ENCODE data around the gene NRN1L. TPM values are rescaled to one million over a fixed set of nuclear protein-coding genes. Genes with fewer than 3 reads are reported as not detected.

Gene NRN1L
- total RNA-seq, 2 donors from 2014 or later = 7.0 to 7.3 TPM

DNA sequence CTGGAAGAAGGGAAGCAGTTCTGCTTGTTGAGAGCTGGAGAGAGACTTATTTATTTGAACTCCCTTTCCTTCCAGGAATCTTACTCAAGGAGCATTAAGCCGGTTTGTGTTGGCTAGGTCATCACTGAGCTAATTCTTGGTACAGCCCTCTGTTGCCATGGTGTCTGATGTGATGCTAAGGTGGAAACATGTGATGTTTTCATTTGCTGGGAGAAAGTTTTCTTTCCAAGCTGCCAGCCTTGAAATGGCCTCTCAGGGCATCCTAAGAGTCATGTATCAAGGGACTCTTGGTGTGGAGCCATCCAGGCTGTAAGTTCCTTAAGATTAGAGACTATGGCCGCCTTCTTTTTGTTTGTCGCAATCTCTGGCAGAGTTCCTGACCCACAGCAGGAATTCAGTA, 12.5 kb downstream of the NRN1L start:
- Histone ChIP-seq H3K4me1 (ENCODE audit: control insufficient read depth, insufficient read depth, low read length) (no peaks in the 10 kb centered on the region), H3K27me3 (ENCODE audit: control insufficient read depth, insufficient read depth, low read length, poor library complexity, severe bottlenecking) (no peaks in the 10 kb centered on the region), H3K4me3 (ENCODE audit: low read length) (no peak overlapping the region), H3K9ac (ENCODE audit: extremely low read depth, low read length, poor library complexity, severe bottlenecking) (no peak overlapping the region), H3K27ac (ENCODE audit: low read depth, low read length) (no peak overlapping the region), H3K36me3 (ENCODE audit: control insufficient read depth, insufficient read depth, low read length) (no peaks in the 10 kb centered on the region), H3K9me3 (ENCODE audit: control insufficient read depth, low read length) (no peaks in the 10 kb centered on the region)
- no peaks in the 10 kb centered on the region for H3K9me3 Mint-ChIP-seq
- no peak overlapping the region for H3K27ac Mint-ChIP-seq
- TF ChIP-seq, protein P1, sequence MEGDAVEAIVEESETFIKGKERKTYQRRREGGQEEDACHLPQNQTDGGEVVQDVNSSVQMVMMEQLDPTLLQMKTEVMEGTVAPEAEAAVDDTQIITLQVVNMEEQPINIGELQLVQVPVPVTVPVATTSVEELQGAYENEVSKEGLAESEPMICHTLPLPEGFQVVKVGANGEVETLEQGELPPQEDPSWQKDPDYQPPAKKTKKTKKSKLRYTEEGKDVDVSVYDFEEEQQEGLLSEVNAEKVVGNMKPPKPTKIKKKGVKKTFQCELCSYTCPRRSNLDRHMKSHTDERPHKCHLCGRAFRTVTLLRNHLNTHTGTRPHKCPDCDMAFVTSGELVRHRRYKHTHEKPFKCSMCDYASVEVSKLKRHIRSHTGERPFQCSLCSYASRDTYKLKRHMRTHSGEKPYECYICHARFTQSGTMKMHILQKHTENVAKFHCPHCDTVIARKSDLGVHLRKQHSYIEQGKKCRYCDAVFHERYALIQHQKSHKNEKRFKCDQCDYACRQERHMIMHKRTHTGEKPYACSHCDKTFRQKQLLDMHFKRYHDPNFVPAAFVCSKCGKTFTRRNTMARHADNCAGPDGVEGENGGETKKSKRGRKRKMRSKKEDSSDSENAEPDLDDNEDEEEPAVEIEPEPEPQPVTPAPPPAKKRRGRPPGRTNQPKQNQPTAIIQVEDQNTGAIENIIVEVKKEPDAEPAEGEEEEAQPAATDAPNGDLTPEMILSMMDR (conservative IDR thresholded peaks at IDR 0.05) = no peak
- no peak for DNase-seq
- no peaks in the 10 kb centered on the region for H3K36me3 Mint-ChIP-seq (ENCODE audit: low read depth)
- H3K27me3 Mint-ChIP-seq (ENCODE audit: insufficient read depth) = no peaks in the 10 kb centered on the region
- peaks cover 16% of the 10 kb centered on the region for H3K4me1 Mint-ChIP-seq
- no peak overlapping the region for H3K4me3 Mint-ChIP-seq
- 97 to 100% methylated on average over 3 of the region's 3 CpGs for WGBS, 2 experiments (ENCODE audit: insufficient coverage in 1 of 2, insufficient read length in 1 of 2)

DNA sequence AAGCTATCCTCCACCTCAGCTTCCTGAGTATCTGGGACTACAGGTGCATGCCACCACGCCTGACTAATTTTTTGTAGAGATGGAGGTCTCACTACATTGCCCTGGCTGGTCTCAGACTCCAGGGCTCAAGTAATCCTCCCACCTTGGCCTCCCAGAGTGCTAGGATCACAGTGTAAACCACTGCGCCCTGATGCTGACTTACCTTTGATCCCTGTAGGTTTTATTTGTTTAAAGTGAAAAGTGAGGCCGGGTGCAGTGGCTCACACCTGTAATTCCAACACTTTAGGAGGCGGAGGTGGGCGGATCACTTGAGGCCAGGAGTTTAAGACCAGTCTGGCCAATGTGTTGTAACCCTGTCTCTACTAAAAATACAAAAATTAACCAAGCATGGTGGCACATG, 17.0 kb downstream of the NRN1L start:
- H3K36me3 ChIP-seq (ENCODE audit: control insufficient read depth, insufficient read depth, low read length) = peaks cover 7% of the 10 kb centered on the region
- DNase-seq = no peak
- no peaks in the 10 kb centered on the region for H3K9me3 ChIP-seq (ENCODE audit: control insufficient read depth, low read length)
- H3K4me1 ChIP-seq (ENCODE audit: control insufficient read depth, insufficient read depth, low read length) = no peaks in the 10 kb centered on the region
- H3K4me3 Mint-ChIP-seq = no peak overlapping the region
- H3K27me3 Mint-ChIP-seq (ENCODE audit: insufficient read depth) = no peaks in the 10 kb centered on the region
- no peak overlapping the region for H3K4me3 ChIP-seq (ENCODE audit: low read length)
- TF ChIP-seq, protein P1 (conservative IDR thresholded peaks at IDR 0.05) = no peak
- H3K4me1 Mint-ChIP-seq = no peaks in the 10 kb centered on the region
- peaks cover 15% of the 10 kb centered on the region for H3K36me3 Mint-ChIP-seq (ENCODE audit: low read depth)
- H3K9me3 Mint-ChIP-seq = no peaks in the 10 kb centered on the region
- no peaks in the 10 kb centered on the region for H3K27me3 ChIP-seq (ENCODE audit: control insufficient read depth, insufficient read depth, low read length, poor library complexity, severe bottlenecking)
- WGBS, 2 experiments (ENCODE audit: insufficient coverage in 1 of 2, insufficient read length in 1 of 2) = 93 to 96% methylated on average over 3 to 5 of the region's 5 CpGs
- H3K27ac ChIP-seq (ENCODE audit: low read depth, low read length) = no peak overlapping the region
- no peak overlapping the region for H3K9ac ChIP-seq (ENCODE audit: extremely low read depth, low read length, poor library complexity, severe bottlenecking)
- no peak overlapping the region for H3K27ac Mint-ChIP-seq

DNA sequence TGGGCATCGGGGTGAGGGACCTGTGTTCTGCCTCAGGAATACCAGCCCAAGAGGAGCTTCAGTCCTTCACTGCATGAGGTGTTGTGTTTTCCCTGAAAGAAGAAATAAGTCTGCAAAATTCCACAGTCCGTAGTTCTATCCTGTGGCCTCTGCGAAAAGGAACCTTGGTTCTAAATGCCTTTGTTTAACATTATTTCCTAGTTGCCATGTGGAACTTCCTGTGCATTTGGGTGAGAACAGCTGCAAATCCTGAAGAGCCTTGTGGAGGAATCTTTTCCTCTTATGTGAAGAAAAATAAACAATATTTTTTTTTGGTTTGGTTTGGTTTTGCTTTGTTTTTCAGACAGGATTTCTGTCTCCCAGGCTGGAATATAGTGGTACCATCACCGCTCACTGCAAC, 18.1 kb downstream of the NRN1L start:
- H3K4me1 ChIP-seq (ENCODE audit: control insufficient read depth, insufficient read depth, low read length) = no peaks in the 10 kb centered on the region
- no peak for DNase-seq
- H3K4me3 ChIP-seq (ENCODE audit: low read length) = no peak overlapping the region
- H3K36me3 ChIP-seq (ENCODE audit: control insufficient read depth, insufficient read depth, low read length) = peaks cover 7% of the 10 kb centered on the region
- H3K36me3 Mint-ChIP-seq (ENCODE audit: low read depth) = peaks cover 15% of the 10 kb centered on the region
- H3K9ac ChIP-seq (ENCODE audit: extremely low read depth, low read length, poor library complexity, severe bottlenecking) = no peak overlapping the region
- H3K4me3 Mint-ChIP-seq = no peak overlapping the region
- H3K9me3 Mint-ChIP-seq = no peaks in the 10 kb centered on the region
- no peaks in the 10 kb centered on the region for H3K27me3 Mint-ChIP-seq (ENCODE audit: insufficient read depth)
- H3K27me3 ChIP-seq (ENCODE audit: control insufficient read depth, insufficient read depth, low read length, poor library complexity, severe bottlenecking) = no peaks in the 10 kb centered on the region
- no peaks in the 10 kb centered on the region for H3K9me3 ChIP-seq (ENCODE audit: control insufficient read depth, low read length)
- TF ChIP-seq, protein P1 (conservative IDR thresholded peaks at IDR 0.05) = no peak
- no peak overlapping the region for H3K27ac Mint-ChIP-seq
- no peaks in the 10 kb centered on the region for H3K4me1 Mint-ChIP-seq
- 91 to 95% methylated on average over 3 to 4 of the region's 4 CpGs for WGBS, 2 experiments (ENCODE audit: insufficient coverage in 1 of 2, insufficient read length in 1 of 2)
- no peak overlapping the region for H3K27ac ChIP-seq (ENCODE audit: low read depth, low read length)

Measured in endodermal cell (in vitro differentiated cells).